Testis (tissue), 2 donors: ENCODE measurements around the gene DCHS2.

Source experiments
- POLR2A ChIP-seq: fragments of 450-650 bp; IDR thresholded peaks from one replicate; pipeline ENCODE4 v1.6.1; 2017; ENCODE audit warnings: antibody characterized with exemption, mild to moderate bottlenecking, moderate library complexity
- TF ChIP-seq, protein P1 (sequence below), 3 experiments: fragments of 450-650 bp in 2 of 3; fragments of 200-600 bp in 1 of 3; sonication (generic) in 1 of 3; IDR thresholded peaks; one replicate each; pipeline ENCODE4 v1.5.1; 2016 to 2019; ENCODE audit warnings: antibody characterized with exemption in 3 of 3, mild to moderate bottlenecking in 2 of 3, moderate library complexity in 1 of 3

DNA sequence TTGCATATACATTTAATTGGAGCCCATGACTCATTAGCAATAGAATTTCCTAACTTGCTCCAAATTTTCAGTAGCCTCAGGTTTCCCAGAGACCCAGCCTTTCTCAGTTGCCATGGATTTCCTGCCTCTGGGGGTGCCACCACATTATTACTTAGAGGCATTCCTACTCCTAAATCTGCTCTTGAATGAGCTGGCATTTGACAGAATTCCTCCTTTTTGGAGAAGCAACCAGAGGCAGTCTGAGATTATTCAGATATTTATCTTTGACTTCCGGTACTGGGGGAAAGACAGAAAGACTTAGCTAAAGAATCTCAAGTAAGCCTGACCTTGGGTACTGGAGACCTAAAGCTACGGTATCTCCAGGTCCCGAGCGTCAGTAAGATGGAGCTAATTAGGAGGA is 76.3 kb downstream of the DCHS2 start:
- TF ChIP-seq, protein P1, sequence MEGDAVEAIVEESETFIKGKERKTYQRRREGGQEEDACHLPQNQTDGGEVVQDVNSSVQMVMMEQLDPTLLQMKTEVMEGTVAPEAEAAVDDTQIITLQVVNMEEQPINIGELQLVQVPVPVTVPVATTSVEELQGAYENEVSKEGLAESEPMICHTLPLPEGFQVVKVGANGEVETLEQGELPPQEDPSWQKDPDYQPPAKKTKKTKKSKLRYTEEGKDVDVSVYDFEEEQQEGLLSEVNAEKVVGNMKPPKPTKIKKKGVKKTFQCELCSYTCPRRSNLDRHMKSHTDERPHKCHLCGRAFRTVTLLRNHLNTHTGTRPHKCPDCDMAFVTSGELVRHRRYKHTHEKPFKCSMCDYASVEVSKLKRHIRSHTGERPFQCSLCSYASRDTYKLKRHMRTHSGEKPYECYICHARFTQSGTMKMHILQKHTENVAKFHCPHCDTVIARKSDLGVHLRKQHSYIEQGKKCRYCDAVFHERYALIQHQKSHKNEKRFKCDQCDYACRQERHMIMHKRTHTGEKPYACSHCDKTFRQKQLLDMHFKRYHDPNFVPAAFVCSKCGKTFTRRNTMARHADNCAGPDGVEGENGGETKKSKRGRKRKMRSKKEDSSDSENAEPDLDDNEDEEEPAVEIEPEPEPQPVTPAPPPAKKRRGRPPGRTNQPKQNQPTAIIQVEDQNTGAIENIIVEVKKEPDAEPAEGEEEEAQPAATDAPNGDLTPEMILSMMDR (IDR thresholded peaks at IDR 0.05) = no peak
- TF ChIP-seq POLR2A = no peak
